ENCODE measurements around the gene STYXL1.

DNA sequence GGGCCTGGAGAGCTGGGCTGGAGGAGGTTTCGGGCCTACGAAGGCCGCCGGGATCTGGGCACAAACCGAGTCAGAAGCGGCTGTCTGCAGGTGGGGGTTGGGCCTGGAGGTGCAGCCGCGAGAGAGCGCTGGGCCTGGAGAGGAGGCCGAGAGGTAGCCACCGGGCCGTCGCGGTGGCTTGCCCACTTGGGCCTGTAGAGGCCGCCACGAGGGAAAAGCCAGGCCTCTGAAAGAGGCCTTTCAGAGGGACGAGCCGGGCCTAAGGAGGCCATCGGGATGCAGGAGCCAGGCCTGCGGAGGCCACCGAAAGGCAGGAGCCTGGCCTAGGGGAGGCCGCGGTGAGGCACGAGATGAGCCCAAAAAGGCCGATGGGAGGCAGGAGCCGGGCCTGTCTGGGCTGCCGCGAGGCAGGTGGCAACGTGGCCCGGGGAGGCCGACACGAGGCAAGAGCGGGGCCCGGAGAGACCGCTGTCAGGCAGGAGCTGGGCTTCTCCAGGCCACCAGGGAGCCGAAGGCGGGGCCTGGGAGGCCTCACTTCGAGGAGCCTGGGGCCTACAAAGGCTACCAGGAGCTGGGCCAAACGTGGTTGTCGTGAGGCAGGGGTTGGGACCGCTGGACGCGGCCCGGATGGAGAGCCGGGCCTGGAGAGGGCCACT is 25.7 kb upstream of the STYXL1 start:
- TF ChIP-seq, protein P1, sequence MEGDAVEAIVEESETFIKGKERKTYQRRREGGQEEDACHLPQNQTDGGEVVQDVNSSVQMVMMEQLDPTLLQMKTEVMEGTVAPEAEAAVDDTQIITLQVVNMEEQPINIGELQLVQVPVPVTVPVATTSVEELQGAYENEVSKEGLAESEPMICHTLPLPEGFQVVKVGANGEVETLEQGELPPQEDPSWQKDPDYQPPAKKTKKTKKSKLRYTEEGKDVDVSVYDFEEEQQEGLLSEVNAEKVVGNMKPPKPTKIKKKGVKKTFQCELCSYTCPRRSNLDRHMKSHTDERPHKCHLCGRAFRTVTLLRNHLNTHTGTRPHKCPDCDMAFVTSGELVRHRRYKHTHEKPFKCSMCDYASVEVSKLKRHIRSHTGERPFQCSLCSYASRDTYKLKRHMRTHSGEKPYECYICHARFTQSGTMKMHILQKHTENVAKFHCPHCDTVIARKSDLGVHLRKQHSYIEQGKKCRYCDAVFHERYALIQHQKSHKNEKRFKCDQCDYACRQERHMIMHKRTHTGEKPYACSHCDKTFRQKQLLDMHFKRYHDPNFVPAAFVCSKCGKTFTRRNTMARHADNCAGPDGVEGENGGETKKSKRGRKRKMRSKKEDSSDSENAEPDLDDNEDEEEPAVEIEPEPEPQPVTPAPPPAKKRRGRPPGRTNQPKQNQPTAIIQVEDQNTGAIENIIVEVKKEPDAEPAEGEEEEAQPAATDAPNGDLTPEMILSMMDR (IDR thresholded peaks at IDR 0.05; ENCODE audit: borderline replicate concordance, extremely low read depth, low read length, poor library complexity, severe bottlenecking), result no peak
- no peak for TF ChIP-seq EZH2 (IDR thresholded peaks at IDR 0.05; ENCODE audit: borderline replicate concordance, low read depth, low read length, severe bottlenecking)
